K562 (cell line): ENCODE results near the gene DCAF10. TPM values are rescaled to one million over a fixed set of nuclear protein-coding genes. Genes with fewer than 3 reads are reported as not detected.

ENCODE experiments used
- ATAC-seq: fragments of 200-7000 bp; cut with Tn5 transposase; 3 replicates; pipeline ENCODE4 v1.9.1; 2020; ENCODE audit warnings: moderate library complexity
- BruUV-seq: library from RNA; stranded (reverse); fragments of 400-500 nt; replicated peaks from 2 replicates; lab custom pipeline; 2021; lab: Mats Ljungman, UMichigan
- CTCF ChIA-PET: fragments of 300-600 bp; formaldehyde crosslinking; extraction: SDS; loops from one replicate; lab custom pipeline; 2021; ENCODE audit warnings: low intra/inter-chr PET ratio; lab: Yijun Ruan, JAX
- POLR2A ChIA-PET: fragments of 300-600, 350-650 bp; sonication (Branson Sonifier 250); formaldehyde crosslinking; extraction: SDS; loops from one replicate; lab custom pipeline; 2021; ENCODE audit warnings: antibody characterized with exemption, inconsistent platforms; lab: Yijun Ruan, JAX
- DNase-seq, 4 experiments: peaks; one replicate each; pipeline versions ENCODE4 v3.0.0 to v3.0.0-alpha.2; 2011 to 2018; ENCODE audit warnings: low spot score in 3 of 4, mixed read lengths in 3 of 4; ENCODE audit errors: extremely low read depth in 1 of 4
- FAIRE-seq: peaks from 2 replicates; lab custom pipeline; 2011; peaks lifted over from hg19 to GRCh38; lab: Jason Lieb, UNC
- H2AFZ ChIP-seq: 2 replicates; pipeline ENCODE4 v1.6.0; 2011; ENCODE audit warnings: low read depth, low read length, control low read depth, inconsistent platforms
- H3K27ac ChIP-seq: fragments of 200-600 bp; 3 replicates; pipeline ENCODE4 v1.8.0; 2011; ENCODE audit warnings: low read depth, mild to moderate bottlenecking, control low read depth, inconsistent platforms, low read length, moderate library complexity, mixed read lengths; ENCODE audit errors: extremely low read depth
- H3K27me3 ChIP-seq, 2 experiments: fragments of 300-600 bp in 1 of 2; 2 replicates in 1 of 2; 3 replicates in 1 of 2; pipeline versions ENCODE4 v1.6.0 to v1.8.0; 2011; ENCODE audit warnings: inconsistent platforms in 2 of 2, low read length in 2 of 2, mild to moderate bottlenecking in 1 of 2, mixed read lengths in 1 of 2, moderate library complexity in 1 of 2; ENCODE audit not compliant: control insufficient read depth in 2 of 2, insufficient read depth in 2 of 2
- H3K36me3 ChIP-seq: fragments of 300-600 bp; 3 replicates; pipeline ENCODE4 v1.8.0; 2011; ENCODE audit warnings: mild to moderate bottlenecking, low read length, inconsistent platforms; ENCODE audit not compliant: control insufficient read depth, insufficient read depth
- H3K4me1 ChIP-seq, 2 experiments: fragments of 200-600 bp in 1 of 2; replicated peaks in 1 of 2; 2 replicates in 1 of 2; 3 replicates in 1 of 2; pipeline versions ENCODE4 v1.5.1 to v1.8.0; 2011; ENCODE audit warnings: inconsistent platforms in 2 of 2, low read length in 2 of 2, mild to moderate bottlenecking in 1 of 2, mixed read lengths in 1 of 2, moderate library complexity in 1 of 2; ENCODE audit not compliant: control insufficient read depth in 2 of 2, insufficient read depth in 2 of 2
- H3K4me2 ChIP-seq: 2 replicates; pipeline ENCODE4 v1.6.1; 2011; ENCODE audit warnings: low read length, control low read depth, inconsistent platforms, mixed read lengths; ENCODE audit not compliant: insufficient read depth
- H3K4me3 ChIP-seq: fragments of 200-600 bp; sonication (generic), shearing (Covaris generic); 2 replicates; pipeline ENCODE4 v1.5.1; 2016; ENCODE audit warnings: control low read depth, inconsistent platforms
- H3K79me2 ChIP-seq: fragments of 200-600 bp; 3 replicates; pipeline ENCODE4 v1.8.0; 2011; ENCODE audit warnings: low read length, inconsistent platforms; ENCODE audit not compliant: control insufficient read depth, insufficient read depth
- H3K9ac ChIP-seq, 2 experiments: 2 replicates each; pipeline versions ENCODE4 v1.6.0 to v1.6.1; 2011; ENCODE audit warnings: low read depth in 2 of 2, low read length in 2 of 2, control low read depth in 1 of 2, inconsistent platforms in 1 of 2, mild to moderate bottlenecking in 1 of 2, mixed read lengths in 1 of 2; ENCODE audit not compliant: insufficient read depth in 1 of 2
- H3K9me1 ChIP-seq: one replicate; pipeline ENCODE4 v1.6.0; 2011; ENCODE audit warnings: inconsistent platforms, mild to moderate bottlenecking, low read length, moderate library complexity; ENCODE audit not compliant: control insufficient read depth, insufficient read depth
- H3K9me3 ChIP-seq: replicated peaks from 2 replicates; pipeline ENCODE4 v1.5.1; 2011; ENCODE audit warnings: low read depth, low read length, inconsistent platforms; ENCODE audit not compliant: control insufficient read depth, insufficient read depth
- H4K20me1 ChIP-seq: replicated peaks from 2 replicates; pipeline ENCODE4 v1.6.1; 2011; ENCODE audit warnings: low read length, inconsistent platforms, mixed read lengths; ENCODE audit not compliant: control insufficient read depth, insufficient read depth
- ARID1B ChIP-seq: fragments of 450-650 bp; IDR thresholded peaks from 2 replicates; pipeline ENCODE4 v1.6.1; 2016; ENCODE audit warnings: antibody characterized with exemption, mild to moderate bottlenecking, inconsistent platforms
- CEBPG ChIP-seq, 3 experiments: fragments of 200-800 bp in 1 of 3; sonication (Bioruptor generic) in 1 of 3; sonication (generic) in 1 of 3; formaldehyde crosslinking in 1 of 3; IDR thresholded peaks in 2 of 3; conservative IDR thresholded peaks in 1 of 3; 2 replicates each; pipeline versions ENCODE4 v1.6.1 to v1.8.0; 2016 to 2022; ENCODE audit warnings: missing compliant biosample characterization in 2 of 3, missing genetic modification characterization in 2 of 3, mild to moderate bottlenecking in 1 of 3, missing genetic modification reagents in 1 of 3
- CHD4 ChIP-seq: fragments of 200-600 bp; sonication (generic); IDR thresholded peaks from 3 replicates; pipeline ENCODE4 v1.6.1; 2012; ENCODE audit warnings: low read depth, mild to moderate bottlenecking, mixed read lengths, low read length, inconsistent platforms; ENCODE audit not compliant: insufficient read depth, insufficient replicate concordance, poor library complexity, severe bottlenecking
- HNRNPK ChIP-seq: fragments of 200-400 bp; formaldehyde crosslinking; IDR thresholded peaks from one replicate; pipeline ENCODE4 v1.6.1; 2018; ENCODE audit warnings: mild to moderate bottlenecking, low read depth, low read length; ENCODE audit not compliant: poor library complexity, severe bottlenecking
- KAT7 ChIP-seq: sonication (generic); formaldehyde crosslinking; IDR thresholded peaks from 2 replicates; pipeline ENCODE4 v1.8.0; 2022; ENCODE audit warnings: missing genetic modification reagents, mild to moderate bottlenecking, borderline replicate concordance
- PCBP2 ChIP-seq: fragments of 200-400 bp; formaldehyde crosslinking; IDR thresholded peaks from 2 replicates; pipeline ENCODE4 v1.6.1; 2018; ENCODE audit warnings: low read length, low read depth, mild to moderate bottlenecking, moderate library complexity; ENCODE audit not compliant: poor library complexity, severe bottlenecking
- RBM22 ChIP-seq: fragments of 200-400 bp; formaldehyde crosslinking; IDR thresholded peaks from 2 replicates; pipeline ENCODE4 v1.6.1; 2018; ENCODE audit warnings: low read length, low read depth; ENCODE audit not compliant: poor library complexity, severe bottlenecking
- RREB1 ChIP-seq: fragments of 250-450 bp; sonication (Bioruptor Pico); IDR thresholded peaks from 2 replicates; pipeline ENCODE4 v1.4.0; 2020
- TAF9B ChIP-seq: fragments of 450-650 bp; IDR thresholded peaks from 2 replicates; pipeline ENCODE4 v1.6.1; 2018; ENCODE audit warnings: mild to moderate bottlenecking; ENCODE audit not compliant: partially characterized antibody
- ZKSCAN8 ChIP-seq: fragments of 200-800 bp; sonication (Bioruptor generic); IDR thresholded peaks from 2 replicates; pipeline ENCODE4 v1.6.1; 2016; ENCODE audit warnings: missing genetic modification characterization, missing compliant biosample characterization
- ZNF644 ChIP-seq: fragments of 200-800 bp; sonication (Bioruptor generic); IDR thresholded peaks from 2 replicates; pipeline ENCODE4 v1.6.1; 2016; ENCODE audit warnings: low read depth, missing genetic modification characterization, missing compliant biosample characterization
- WGBS: fragments of 100-300 bp; shearing (Covaris generic); methylation state at CpG from one replicate; pipeline ENCODE4 v1.1.6; 2016; ENCODE audit warnings: low coverage, mixed read lengths; ENCODE audit not compliant: insufficient coverage; ENCODE audit errors: missing lambda C conversion rate; 5-methylcytosine and 5-hydroxymethylcytosine counted together
- in situ Hi-C: fragments of 300-500 bp; cut with MboI; formaldehyde crosslinking; loops from 4 replicates; pipeline ENCODE4 v1.15.0; 2018; ENCODE audit warnings: inconsistent platforms, mixed read lengths
- intact Hi-C: fragments of 100-400 bp; cut with micrococcal nuclease; formaldehyde crosslinking; loops from 2 replicates; pipeline ENCODE4 v1.14.2; 2022
- polyA plus RNA-seq, 8 experiments: library from polyadenylated mRNA; depleted of rRNA in 4 of 8; stranded (reverse) in 5 of 8; unstranded in 3 of 8; fragments of >200 nt; fragmentation: Nextera tagmentation in 2 of 8; fragmentation: Illumina TruSeq in 1 of 8; extraction: Ambion mirVana in 2 of 8; extraction: Trizol in 1 of 8; gene quantifications; 2 replicates each; pipeline versions ENCODE4 v1.2.1 to v1.2.3, GENCODE V29; 2011 to 2014; ENCODE audit warnings: inconsistent platforms in 1 of 8, missing spikeins in 1 of 8
- total RNA-seq, 7 experiments: library from RNA; depleted of rRNA in 6 of 7; stranded (reverse); fragments of >200 nt in 6 of 7; fragmentation: Illumina TruSeq in 2 of 7; extraction: Trizol in 2 of 7; gene quantifications; 2 replicates each; pipeline versions ENCODE4 v1.2.1 to v1.2.3, GENCODE V29; 2011 to 2021; ENCODE audit warnings: low replicate concordance in 1 of 7
- TF ChIP-seq, protein P1 (sequence below), 2 experiments: fragments of 450-650 bp in 1 of 2; sonication (generic) in 1 of 2; formaldehyde crosslinking in 1 of 2; IDR thresholded peaks in 1 of 2; conservative IDR thresholded peaks in 1 of 2; 2 replicates each; pipeline versions ENCODE4 v1.6.1 to v1.8.1; 2016 to 2023; ENCODE audit warnings: mild to moderate bottlenecking in 2 of 2, moderate library complexity in 2 of 2, inconsistent platforms in 1 of 2, missing genetic modification reagents in 1 of 2

Gene DCAF10
- total and polyA plus RNA-seq, 9 of the 15 experiments (the other 6 are each of a cell fraction or from before 2014, with no cell fraction given) = 6.8 to 40.1 (median 16.9) TPM

GRCh38 chr9:37840560-37841194 is 40.1 kb downstream of the DCAF10 start:
- H3K9me1 ChIP-seq = no peaks in the 10 kb centered on the region
- in situ Hi-C loops (no loop called here), intact Hi-C loops (loop anchor here (5.0 kb wide), 1 partner anchor 38 kb away; the partner anchor contains the start of gene DCAF10)
- peak overlapping the region in 1 of 2 experiments; percentile 50; a peak in 2 of 4 replicates for H3K9ac ChIP-seq
- peak overlapping the region; percentile 40; the same call in 1 of the 2 replicates for H2AFZ ChIP-seq
- ChIA-PET POLR2A (interaction anchor here (0.6 to 2.4 kb wide), 9 partner anchors 11 to 378 kb away, joined by 3 to 12 read pairs (median 4); no protein-coding TSS in a partner anchor), CTCF (no interaction called here)
- H4K20me1 ChIP-seq = no peaks in the 10 kb centered on the region
- WGBS = 4% methylated on average over 4 of the region's 4 CpGs
- peak in 3 of 4 experiments; percentile 34 to 89 (median 41) for DNase-seq
- H3K36me3 ChIP-seq = peaks cover 40% of the 10 kb centered on the region
- H3K4me3 ChIP-seq = no peak overlapping the region
- H3K27ac ChIP-seq = peak overlapping the region; percentile 87
- ATAC-seq = peak; percentile 92
- H3K79me2 ChIP-seq = peaks cover 32% of the 10 kb centered on the region
- BruUV-seq = no TSS peak
- FAIRE-seq = peak; percentile 89
- no peaks in the 10 kb centered on the region for H3K9me3 ChIP-seq
- peaks cover 14 to 20% of the 10 kb centered on the region in 2 experiments for H3K4me1 ChIP-seq
- peak overlapping the region; percentile 63 for H3K4me2 ChIP-seq
- H3K27me3 ChIP-seq = no peaks in the 10 kb centered on the region
- 0 out of 2 replicates have a peak, but pooled peaks have one; percentile 39 for TF ChIP-seq ZKSCAN8 (CRISPR knock-in tag)
- 0 out of 2 replicates have a peak, but pooled peaks have one; percentile 32 for TF ChIP-seq KAT7
- no peak for TF ChIP-seq RBM22
- peak; percentile 17; the same call in 1 of the 2 replicates for TF ChIP-seq CEBPG (CRISPR knock-in tag; IDR thresholded peaks at IDR 0.05)
- TF ChIP-seq CEBPG (tag; conservative IDR thresholded peaks at IDR 0.05 in 1 of 2, IDR thresholded peaks at IDR 0.05 in 1 of 2) = no peak; a peak in 1 of 4 replicates
- no peak for TF ChIP-seq PCBP2
- no peak for TF ChIP-seq HNRNPK
- no peak for TF ChIP-seq RREB1 (CRISPR knock-in tag)
- TF ChIP-seq ARID1B = peak; percentile 95
- TF ChIP-seq, protein P1, sequence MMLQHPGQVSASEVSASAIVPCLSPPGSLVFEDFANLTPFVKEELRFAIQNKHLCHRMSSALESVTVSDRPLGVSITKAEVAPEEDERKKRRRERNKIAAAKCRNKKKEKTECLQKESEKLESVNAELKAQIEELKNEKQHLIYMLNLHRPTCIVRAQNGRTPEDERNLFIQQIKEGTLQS (IDR thresholded peaks at IDR 0.05) = peak; percentile 97
- TF ChIP-seq, protein P1 (CRISPR knock-in tag; conservative IDR thresholded peaks at IDR 0.05) = no peak; the same call in 1 of the 2 replicates
- TF ChIP-seq ZNF644 (tag) = peak; percentile 11; the same call in 1 of the 2 replicates
- TF ChIP-seq CHD4 = no peak
- TF ChIP-seq TAF9B = peak; percentile 11
